ENCODE data around the gene LATS1.

The LATS1 gene

GRCh38 chr6:149717588-149718458, at the start of gene LATS1:
Gene LATS1, minus strand, starts transcription at chr6:149718101. Its CDS starts 15,975 bp downstream, at chr6:149702126.
- ChIA-PET POLR2A (interaction anchor here (0.5 to 2.5 kb wide), 26 partner anchors 8 to 955 kb away, joined by 3 to 20 read pairs (median 4); partner anchors contain the start of genes GINM1, KATNA1, NUP43 and PCMT1), CTCF (no interaction called here)
- TF ChIP-seq ARNT (IDR thresholded peaks at IDR 0.05) (no peak), ELF4 (IDR thresholded peaks at IDR 0.05) (peak; percentile 56), FOXM1 (IDR thresholded peaks at IDR 0.05; ENCODE audit: borderline replicate concordance) (peak; percentile 52; the same call in 1 of the 2 replicates), L3MBTL2 (conservative IDR thresholded peaks at IDR 0.05) (peak; percentile 83), NFRKB (IDR thresholded peaks at IDR 0.05) (peak; percentile 73; the same call in 1 of the 2 replicates)
- peak; percentile 89 for DNase-seq (ENCODE audit: extremely low spot score)

GRCh38 chr6:149766156-149766769, 48.4 kb upstream of the LATS1 start:
- no peak for DNase-seq (ENCODE audit: extremely low spot score)
- TF ChIP-seq ZNF384 (IDR thresholded peaks at IDR 0.05) (no peak), ELF4 (IDR thresholded peaks at IDR 0.05) (no peak), L3MBTL2 (conservative IDR thresholded peaks at IDR 0.05) (no peak), LEF1 (IDR thresholded peaks at IDR 0.05; ENCODE audit: borderline replicate concordance) (no peak), BHLHE40 (IDR thresholded peaks at IDR 0.05; ENCODE audit: borderline replicate concordance) (no peak), NFRKB (IDR thresholded peaks at IDR 0.05) (no peak), PKNOX1 (IDR thresholded peaks at IDR 0.05) (no peak), TARDBP (IDR thresholded peaks at IDR 0.05) (no peak), CTBP1 (IDR thresholded peaks at IDR 0.05; ENCODE audit: borderline replicate concordance) (no peak), ARNT (IDR thresholded peaks at IDR 0.05) (no peak), SUZ12 (IDR thresholded peaks at IDR 0.05) (no peak), FOXA1 (IDR thresholded peaks at IDR 0.05) (no peak), FOXK2 (IDR thresholded peaks at IDR 0.05) (no peak), HDGF (IDR thresholded peaks at IDR 0.05; ENCODE audit: borderline replicate concordance) (no peak), FOXM1 (IDR thresholded peaks at IDR 0.05; ENCODE audit: borderline replicate concordance) (no peak), SP1 (IDR thresholded peaks at IDR 0.05) (no peak)
- ChIA-PET CTCF (interaction anchor here (0.6 kb wide), 1 partner anchor 35 kb away, joined by 8 read pairs; no protein-coding TSS in a partner anchor), POLR2A (no interaction called here)

- CTCF ChIA-PET, result no interaction called here
- POLR2A ChIA-PET, result no interaction called here
- TF ChIP-seq ARNT (IDR thresholded peaks at IDR 0.05) (no peak), L3MBTL2 (conservative IDR thresholded peaks at IDR 0.05) (no peak), FOXA1 (IDR thresholded peaks at IDR 0.05) (no peak), FOXK2 (IDR thresholded peaks at IDR 0.05) (no peak), SUZ12 (IDR thresholded peaks at IDR 0.05) (no peak), BHLHE40 (IDR thresholded peaks at IDR 0.05; ENCODE audit: borderline replicate concordance) (no peak), ELF4 (IDR thresholded peaks at IDR 0.05) (no peak)
- no peak for DNase-seq (ENCODE audit: extremely low spot score)
Measured at GRCh38 chr6:149763866-149764265, 46.0 kb upstream of the LATS1 start.

GRCh38 chr6:149761438-149761837, 43.5 kb upstream of the LATS1 start:
- TF ChIP-seq PKNOX1 (IDR thresholded peaks at IDR 0.05) (0 out of 2 replicates have a peak, but pooled peaks have one; percentile 47), SUZ12 (IDR thresholded peaks at IDR 0.05) (no peak)
- POLR2A ChIA-PET, result no interaction called here
- DNase-seq (ENCODE audit: extremely low spot score), result no peak
- CTCF ChIA-PET, result no interaction called here

GRCh38 chr6:149756261-149756636, 38.3 kb upstream of the LATS1 start:
- TF ChIP-seq BHLHE40 (IDR thresholded peaks at IDR 0.05; ENCODE audit: borderline replicate concordance), result no peak
- TF ChIP-seq CTBP1 (IDR thresholded peaks at IDR 0.05; ENCODE audit: borderline replicate concordance), result no peak
- TF ChIP-seq PKNOX1 (IDR thresholded peaks at IDR 0.05), result no peak
- TF ChIP-seq ZNF384 (IDR thresholded peaks at IDR 0.05), result no peak
- no peak for TF ChIP-seq LEF1 (IDR thresholded peaks at IDR 0.05; ENCODE audit: borderline replicate concordance)
- no peak for TF ChIP-seq L3MBTL2 (conservative IDR thresholded peaks at IDR 0.05)
- TF ChIP-seq FOXA1 (IDR thresholded peaks at IDR 0.05), result no peak
- no peak for TF ChIP-seq SUZ12 (IDR thresholded peaks at IDR 0.05)
- no peak for TF ChIP-seq ELF4 (IDR thresholded peaks at IDR 0.05)
- no peak for TF ChIP-seq ARNT (IDR thresholded peaks at IDR 0.05)
- no peak for TF ChIP-seq SP1 (IDR thresholded peaks at IDR 0.05)
- TF ChIP-seq NFRKB (IDR thresholded peaks at IDR 0.05), result no peak
- ChIA-PET CTCF (no interaction called here), POLR2A (no interaction called here)
- no peak for DNase-seq (ENCODE audit: extremely low spot score)

Measured in HEK293T (cell line).